ENCODE measurements around the gene DARS1.
A peak's percentile ranks its signal among the peaks of the same experiment; 100 is the strongest.

The DARS1 gene

DNA sequence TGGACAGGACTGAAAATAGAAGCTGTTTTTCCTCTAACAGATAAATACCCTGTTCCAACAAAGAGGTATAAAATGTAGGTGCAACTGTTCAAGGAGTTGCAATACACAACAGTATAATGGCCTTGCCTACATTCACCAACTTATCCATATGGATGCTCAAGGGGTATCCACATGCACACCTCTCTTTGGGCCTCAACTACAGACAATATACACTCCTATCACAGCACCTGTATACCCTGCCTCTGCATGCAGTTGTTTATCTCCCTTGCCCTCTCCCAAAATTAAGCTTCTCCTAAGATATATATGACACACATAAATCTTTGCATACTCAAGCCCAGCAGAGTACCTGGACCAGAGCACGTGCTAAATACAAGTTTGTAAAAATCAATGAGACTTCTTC, 37.3 kb downstream of the DARS1 start:
- no peak for DNase-seq (ENCODE audit: low read depth in 1 of 2, low spot score in 1 of 2)

DNA sequence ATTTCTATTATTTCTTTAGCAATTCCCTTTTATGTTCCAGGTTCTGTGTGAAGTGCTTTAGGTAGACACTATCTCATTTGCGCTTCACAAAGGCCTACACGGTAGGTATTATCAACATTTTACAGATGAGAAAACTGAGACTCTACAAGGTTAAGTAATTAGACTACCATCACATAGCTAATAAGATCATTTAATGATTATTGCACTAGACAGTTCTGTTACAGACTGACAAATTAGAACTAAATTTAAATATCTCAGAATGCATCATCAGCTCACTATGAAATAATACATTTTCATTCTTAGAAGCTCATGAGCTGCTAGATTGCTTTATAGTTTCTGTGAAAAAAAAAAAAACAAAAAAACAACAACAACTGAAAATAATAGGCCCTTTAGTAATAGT, 37.9 kb downstream of the DARS1 start:
- no peak for DNase-seq (ENCODE audit: low read depth in 1 of 2, low spot score in 1 of 2)

DNA sequence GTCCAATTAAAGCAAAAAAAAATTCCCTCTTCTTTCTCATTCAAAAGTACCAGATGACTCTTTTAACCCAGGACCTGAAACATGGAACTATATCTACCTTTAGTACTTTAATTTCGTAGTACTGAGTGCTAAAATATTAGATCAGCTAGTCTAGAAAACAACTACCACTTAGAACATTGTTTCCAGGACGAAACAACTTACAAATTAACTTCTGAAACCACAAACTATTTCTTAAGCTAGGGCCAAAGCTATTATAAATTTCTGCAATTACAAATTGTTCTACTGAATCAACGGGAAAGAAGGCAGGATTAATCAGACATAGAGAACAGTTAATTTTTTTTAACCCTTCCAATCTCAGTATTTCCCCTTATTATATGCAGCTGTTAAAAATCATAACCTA, 39.9 kb downstream of the DARS1 start:
- DNase-seq (ENCODE audit: low read depth in 1 of 2, low spot score in 1 of 2) = no peak

DNA sequence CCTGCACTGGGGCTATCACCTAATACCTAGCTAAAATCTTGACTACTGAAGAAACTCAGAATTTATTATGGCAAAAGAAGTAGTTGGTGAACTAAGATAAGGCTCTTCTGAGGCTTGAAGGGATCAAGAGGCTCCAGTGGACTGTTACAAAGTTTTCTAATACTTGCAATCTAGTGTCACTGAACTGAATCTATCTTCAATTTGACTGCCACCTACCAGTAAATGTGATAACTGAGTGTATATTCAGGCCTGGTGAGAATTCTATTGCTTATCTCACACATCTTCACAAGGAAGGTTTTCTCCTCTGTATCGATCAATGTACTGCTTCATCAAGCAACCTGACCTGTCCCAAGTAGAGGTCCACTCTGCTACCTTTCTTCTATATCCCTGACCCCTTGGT, 40.8 kb downstream of the DARS1 start:
- no peak for DNase-seq (ENCODE audit: low read depth in 1 of 2, low spot score in 1 of 2)

DNA sequence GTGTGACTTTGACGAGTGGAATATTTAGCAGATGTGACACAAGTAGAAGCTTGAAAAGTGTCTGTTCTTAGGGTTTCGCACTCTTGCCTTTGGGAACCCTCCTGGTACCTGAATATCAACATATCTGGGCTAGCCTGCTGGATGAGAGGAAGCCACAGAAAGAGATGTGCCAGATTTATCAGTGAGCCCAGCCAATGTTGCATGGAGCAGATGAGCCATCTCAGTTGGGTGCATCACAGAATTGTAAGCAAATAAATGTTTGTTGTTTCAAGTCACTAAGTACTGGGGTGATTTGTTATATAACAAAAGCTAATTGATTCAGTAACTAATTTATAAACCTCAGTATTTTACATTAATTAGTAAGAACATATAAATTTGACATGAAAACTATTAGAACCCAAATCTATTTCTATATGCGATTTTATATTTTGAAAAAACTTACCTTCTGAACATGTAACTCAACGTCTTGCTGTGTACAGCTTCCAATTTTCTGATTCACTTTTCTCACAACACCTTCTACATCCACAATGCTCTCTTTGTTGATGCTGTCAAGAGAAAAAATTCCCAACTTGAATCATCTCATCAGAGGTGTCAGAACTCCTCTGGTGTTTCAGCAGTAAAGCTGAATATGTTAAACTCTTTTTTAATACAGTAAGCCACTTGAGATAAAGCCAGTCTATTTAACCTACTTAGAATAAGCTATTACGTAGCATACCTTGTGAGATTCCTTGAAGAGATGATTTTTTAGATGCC, 42.3 kb downstream of the DARS1 start:
- no peak for DNase-seq (ENCODE audit: low read depth in 1 of 2, low spot score in 1 of 2)

DNA sequence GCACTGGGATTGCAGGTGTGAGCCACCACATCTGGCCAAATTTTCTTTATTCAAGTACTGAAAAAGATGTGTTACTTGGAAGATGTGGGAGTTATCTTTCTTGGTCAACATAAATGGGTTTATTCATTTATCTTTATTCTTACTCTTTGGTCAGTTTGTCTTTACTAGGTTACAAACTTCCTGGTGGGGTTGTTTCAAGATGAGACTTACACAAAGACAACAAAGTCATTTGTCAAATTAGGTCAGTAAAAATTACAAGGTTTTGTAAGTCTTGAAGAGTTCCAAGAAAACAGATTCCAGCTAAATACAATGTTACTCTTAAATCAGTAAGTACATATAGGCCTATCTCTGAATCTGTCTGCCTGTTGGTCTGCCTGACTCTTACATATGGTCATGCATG, 48.9 kb downstream of the DARS1 start:
- DNase-seq (ENCODE audit: low read depth in 1 of 2, low spot score in 1 of 2) = no peak

DNA sequence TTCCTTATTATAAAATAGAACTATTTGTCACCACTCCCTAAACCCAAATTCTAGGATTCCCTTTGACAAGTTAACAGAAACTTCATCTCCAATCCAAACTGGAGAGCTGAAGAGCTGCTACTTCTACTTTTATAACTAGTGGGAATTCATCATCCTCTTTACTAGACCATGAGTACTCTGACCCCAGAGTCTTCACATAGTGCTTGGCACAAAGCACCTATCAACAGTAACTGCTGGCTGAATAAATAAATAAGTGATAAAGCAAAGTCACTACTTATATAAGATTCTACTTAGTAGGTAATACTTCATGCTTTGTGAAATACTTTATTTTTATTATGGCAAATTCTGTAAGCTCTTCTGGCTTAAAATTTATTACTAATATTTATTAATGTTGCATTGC, 49.5 kb downstream of the DARS1 start:
- DNase-seq (ENCODE audit: low read depth in 1 of 2, low spot score in 1 of 2) = no peak

DNA sequence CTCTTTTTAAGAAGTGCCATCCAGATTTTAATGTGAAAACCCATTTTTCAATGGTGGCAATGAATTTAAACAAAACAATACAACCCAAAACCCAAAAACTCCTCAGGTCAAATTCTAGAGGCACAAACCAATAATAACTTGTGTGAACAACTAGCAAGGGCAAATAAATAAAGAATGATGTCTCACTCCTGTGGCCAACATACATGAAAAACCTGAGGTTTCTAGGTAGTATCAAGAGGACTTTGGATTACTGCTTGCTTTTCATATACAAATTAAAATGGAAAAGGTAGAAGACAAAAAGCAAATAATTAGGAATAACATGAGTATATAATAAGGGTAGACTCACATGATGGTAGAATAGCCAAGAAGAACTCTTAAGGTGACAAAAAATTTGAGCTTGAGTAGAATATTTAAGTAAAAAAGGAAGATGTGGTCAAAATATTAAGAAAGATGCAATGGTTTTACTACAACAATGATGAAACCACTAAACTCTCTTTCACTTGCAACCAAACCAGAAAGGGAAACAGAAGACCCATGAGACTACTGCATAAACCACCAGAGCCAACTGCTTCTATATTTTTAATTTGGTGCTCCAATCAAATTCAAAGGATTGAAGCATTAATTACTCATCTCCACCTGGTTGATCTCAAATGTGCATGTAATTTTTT, 53.5 kb downstream of the DARS1 start:
- no peak for DNase-seq (ENCODE audit: low read depth in 1 of 2, low spot score in 1 of 2)

DNA sequence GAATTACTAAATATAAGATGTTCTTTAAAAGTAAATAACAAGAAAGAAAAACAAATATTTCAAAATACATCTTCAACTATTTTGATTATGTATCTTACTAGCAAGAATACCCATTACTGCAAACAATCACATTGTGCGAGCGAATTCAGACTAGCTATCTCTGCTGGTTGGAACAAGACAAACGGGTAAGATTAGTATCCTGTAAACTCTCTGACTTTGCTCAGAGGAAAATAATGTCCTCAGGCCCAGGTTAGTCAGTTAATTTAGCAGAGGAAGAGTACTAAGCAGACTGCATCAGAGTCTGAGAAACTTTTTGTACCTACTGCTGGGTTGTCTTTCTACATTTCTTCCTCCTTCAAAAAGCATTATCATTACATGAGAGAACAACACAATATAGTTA, 58.8 kb downstream of the DARS1 start:
- DNase-seq (ENCODE audit: low read depth in 1 of 2, low spot score in 1 of 2) = no peak

DNA sequence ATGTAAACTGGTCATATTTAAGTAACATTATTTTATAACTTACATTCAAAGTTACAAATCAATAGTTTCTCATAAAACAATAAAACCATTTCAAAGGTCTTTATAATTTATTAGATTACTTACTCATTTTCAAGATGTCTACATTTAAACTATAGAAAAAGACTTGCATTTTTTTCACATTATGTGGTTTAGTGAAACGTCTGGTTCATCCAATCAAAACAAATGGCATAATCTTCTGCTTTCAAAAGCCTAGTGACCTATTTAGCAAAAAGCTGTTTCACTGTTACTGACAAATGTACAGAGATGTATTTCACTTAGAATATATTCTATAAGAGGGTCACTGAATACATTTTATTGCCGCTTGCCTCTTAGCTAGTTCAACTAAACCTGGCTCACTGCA, 59.9 kb downstream of the DARS1 start:
- DNase-seq (ENCODE audit: low read depth in 1 of 2, low spot score in 1 of 2) = no peak

DNA sequence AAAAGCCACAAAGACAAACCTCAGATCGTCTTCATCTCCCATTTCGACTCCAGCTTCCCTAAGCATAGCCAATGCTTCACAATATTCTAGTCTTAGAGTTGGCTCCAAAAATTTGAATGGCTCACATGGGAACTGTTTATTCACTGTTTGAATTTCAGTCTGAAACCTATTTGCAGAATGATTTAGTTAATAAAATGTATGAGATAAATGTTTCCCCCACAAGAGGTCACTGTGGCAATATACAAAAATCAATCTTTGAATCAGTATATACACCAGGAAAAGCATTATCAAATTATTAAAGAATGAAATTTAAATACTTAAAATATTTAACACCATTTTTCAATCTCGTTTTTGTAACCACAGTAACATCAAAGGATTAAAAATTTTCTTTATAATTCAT, 69.2 kb downstream of the DARS1 start:
- DNase-seq (ENCODE audit: low read depth in 1 of 2, low spot score in 1 of 2) = peak in 1 of 2 donors; percentile 6

DNA sequence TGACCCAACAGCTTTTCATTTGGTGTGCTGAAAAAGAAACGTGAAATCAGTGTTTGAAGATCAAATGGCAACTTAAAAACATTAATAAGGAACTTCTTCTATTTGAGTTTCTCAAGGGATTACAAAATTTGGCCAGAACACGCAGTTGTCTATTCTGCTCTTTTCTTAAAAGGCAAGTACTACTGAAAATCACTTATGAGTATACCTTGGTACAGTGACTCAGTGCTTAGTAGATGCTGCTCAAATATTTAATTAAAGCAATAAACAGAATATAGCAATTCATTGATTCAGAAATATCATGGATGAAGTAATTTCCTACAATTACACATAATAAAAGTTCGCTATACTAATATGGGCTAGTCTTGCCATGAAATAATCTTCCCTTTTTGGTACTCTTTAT, 70.9 kb downstream of the DARS1 start:
- DNase-seq (ENCODE audit: low read depth in 1 of 2, low spot score in 1 of 2) = no peak

DNA sequence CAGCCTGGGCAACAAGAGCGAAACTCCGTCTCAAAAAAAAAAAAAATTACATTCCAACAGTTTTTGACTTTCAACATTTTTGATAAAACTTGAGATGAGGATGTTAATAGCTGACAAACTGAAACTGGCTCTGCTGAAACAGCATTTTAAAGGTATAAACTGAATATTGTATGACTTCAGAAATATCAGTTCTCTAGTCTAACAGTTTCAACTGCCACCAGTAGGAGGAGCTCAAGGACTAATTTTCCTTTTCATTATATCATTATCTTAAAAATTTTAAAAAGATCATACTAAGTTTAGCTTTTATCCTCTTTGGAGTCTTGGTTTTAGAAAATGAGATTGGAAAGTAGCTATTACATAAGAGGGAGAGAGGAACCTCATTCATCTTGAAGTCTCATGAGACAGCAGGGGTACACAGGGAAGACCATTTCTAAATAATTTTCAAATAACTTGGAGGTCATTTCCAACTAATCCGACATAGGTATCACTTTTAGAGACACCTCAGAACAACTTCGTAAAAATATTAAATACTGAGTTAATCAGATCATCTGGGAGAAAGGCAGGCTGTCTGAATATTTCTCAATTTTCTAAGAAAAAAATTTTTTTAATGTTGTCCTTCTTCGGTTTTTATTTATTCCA, 71.6 kb downstream of the DARS1 start:
- DNase-seq (ENCODE audit: low read depth in 1 of 2, low spot score in 1 of 2) = peak in 1 of 2 donors; percentile 46

DNA sequence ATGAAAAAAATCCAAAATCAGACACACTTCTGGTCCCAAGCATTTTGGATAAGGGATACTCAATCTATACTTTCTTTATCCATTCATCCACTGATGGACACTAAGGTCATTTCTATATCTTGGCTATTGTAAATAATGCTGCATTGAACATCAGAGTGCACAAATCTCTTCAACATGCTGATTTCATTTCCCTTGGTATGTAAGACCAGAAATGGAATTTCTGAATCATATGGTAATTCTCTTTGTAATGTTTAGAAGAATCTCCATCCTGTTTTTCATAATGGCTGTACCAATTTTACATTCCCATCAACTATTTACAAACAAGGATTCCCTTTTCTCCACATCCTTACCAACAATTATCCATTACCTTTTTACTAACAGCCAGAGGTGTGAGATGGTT, 75.5 kb downstream of the DARS1 start:
- no peak for DNase-seq (ENCODE audit: low read depth in 1 of 2, low spot score in 1 of 2)

DNA sequence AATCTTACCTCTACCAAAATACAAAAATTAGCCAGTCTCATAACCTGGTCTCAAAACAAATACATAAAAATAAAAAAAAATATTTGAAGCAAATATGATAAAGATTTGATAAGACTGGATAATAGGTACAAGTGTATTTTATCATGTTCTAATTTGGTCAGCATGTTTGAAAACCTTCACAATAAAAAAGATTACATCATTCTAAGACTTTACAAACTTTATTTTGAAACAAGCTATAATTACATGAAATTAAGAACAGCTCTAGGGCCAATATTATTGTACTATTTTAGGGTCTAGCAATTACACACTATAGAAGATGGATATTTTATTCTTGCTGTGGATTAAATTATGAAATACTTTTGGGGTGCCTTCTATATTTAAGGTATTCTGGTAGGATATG, 79.7 kb downstream of the DARS1 start:
- no peak for DNase-seq (ENCODE audit: low read depth in 1 of 2, low spot score in 1 of 2)

DNA sequence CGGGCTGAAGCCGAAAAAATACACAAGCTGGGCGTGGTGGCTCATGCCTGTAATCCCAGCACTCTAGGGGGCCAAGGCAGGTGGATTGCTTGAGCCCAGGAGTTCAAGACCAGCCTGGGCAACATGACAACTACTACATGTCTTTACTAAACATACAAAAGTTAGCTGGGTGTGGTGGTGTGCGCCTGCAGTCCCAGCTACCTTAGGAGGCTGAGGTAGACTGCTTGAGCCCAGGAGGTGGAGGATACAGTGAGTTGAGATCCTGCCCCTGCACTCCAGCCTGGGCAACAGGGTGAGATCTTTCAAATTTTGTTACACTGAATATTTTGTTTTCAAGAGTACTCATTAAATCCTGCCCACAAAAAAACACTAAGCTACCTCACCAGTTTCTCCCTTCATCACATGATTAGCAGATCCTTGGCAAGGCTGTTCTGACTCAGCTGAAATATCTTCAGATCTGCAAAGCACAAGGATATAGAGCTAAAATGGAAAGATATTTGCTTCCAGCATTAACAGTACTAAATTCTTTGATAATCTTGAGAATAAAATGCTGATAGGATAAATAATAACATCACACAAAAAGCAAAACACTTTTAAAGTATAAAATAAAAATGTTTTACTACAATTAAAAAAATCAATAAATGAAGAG, 81.0 kb downstream of the DARS1 start:
- DNase-seq (ENCODE audit: low read depth in 1 of 2, low spot score in 1 of 2) = no peak

DNA sequence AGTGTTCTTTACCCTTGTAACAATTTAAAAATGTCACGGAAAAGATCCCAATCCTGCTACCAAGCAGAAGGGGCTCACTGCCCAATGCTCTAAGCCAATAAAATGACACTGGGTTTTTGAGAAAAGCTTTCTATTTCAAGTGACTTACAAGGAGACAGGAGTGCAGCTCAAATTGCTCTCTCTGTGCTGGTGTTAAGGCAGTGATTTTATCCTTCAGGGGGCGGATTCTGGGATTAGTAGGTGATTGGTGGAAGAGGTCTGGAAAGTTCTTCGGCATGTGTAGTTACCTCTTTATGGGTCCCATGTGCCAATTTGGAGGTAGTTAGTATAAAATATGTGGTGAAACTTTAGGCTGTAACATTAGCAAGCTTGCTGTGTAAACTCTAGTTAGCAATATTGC, 81.8 kb downstream of the DARS1 start:
- DNase-seq (ENCODE audit: low read depth in 1 of 2, low spot score in 1 of 2) = no peak

DNA sequence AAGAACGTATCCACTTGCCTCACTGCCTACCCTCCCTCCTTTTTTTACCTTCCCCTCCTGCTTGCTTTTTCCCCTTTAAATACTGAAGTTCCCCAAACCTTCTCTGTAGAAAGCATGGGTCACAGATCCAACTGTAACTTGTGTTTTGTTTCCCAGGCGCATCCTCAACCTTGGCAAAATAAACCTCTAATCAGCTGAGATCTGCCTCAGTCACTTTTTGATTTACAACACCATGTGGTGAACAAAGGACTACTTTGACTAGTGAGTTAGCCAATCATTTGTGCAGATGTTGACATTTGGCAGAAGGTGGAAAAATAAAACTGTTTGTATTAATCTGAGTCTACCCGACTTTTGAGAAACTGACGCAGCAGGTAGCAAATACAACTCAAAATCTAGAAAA, 85.9 kb downstream of the DARS1 start:
- no peak for DNase-seq (ENCODE audit: low read depth in 1 of 2, low spot score in 1 of 2)

DNA sequence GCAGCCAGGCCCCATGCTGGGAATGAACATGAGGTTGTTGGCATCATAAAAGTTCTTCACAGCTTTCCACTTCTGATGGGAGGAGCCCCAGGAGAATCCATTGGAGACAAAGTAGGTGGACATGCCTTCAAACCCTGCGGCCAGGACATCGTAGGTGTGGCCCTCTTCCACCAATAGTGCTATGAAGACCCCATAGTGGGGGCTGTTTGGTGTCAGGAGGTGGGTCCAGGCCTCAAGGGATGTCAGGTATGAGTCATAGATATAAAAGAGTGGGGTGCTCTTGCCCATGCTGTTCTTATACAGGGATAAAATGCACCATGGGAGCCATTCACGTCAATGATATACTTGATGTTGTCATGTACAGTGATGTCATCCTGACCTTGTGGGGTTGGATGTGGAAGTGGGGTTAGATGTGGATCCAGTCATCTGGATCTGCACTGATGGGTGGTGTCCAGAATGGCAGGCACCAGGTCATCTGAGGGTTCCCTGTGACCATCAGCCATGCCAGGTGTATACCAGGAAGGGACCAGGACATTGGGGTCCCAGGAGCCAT, 87.1 kb downstream of the DARS1 start:
- DNase-seq (ENCODE audit: low read depth in 1 of 2, low spot score in 1 of 2) = no peak

DNA sequence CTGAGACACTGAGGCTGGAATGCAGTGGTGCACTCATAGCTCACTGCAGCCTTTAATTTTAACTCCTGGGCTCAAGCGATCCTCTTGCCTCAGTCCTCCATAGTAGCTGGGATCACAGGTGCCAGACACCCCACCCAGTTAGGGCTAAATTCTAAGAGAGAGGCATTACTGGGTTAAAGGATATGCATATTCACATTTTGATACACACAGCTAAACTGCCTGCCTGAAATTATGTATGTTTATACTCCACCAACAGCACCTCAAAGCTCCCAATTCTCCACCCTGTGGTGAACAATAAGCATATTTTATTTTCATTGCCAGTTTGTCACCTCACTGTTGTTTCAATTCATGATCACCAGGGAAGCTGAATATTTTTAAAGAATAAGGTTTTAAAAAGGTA, 90.5 kb downstream of the DARS1 start:
- DNase-seq (ENCODE audit: low read depth in 1 of 2, low spot score in 1 of 2) = no peak

DNA sequence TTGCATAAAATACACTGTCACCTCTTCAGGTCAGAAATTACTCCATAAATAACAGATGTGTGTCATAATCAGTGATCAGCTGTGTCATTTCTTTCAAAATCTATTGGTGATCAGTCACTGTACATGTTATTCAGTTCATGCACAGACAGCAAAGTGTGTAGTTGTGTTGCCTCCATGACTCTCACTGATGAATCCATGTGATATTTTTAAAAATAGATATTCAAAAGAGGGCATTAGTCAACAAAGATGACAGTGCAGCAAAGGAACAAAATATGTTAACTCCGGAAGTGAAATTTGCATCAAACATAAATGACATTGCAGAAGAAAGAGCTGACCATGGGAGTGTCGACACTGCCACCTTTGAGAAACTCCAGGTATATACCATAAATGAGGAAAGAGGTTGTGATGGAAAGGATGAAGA, 92.0 kb downstream of the DARS1 start:
- DNase-seq (ENCODE audit: low read depth in 1 of 2, low spot score in 1 of 2) = no peak

DNA sequence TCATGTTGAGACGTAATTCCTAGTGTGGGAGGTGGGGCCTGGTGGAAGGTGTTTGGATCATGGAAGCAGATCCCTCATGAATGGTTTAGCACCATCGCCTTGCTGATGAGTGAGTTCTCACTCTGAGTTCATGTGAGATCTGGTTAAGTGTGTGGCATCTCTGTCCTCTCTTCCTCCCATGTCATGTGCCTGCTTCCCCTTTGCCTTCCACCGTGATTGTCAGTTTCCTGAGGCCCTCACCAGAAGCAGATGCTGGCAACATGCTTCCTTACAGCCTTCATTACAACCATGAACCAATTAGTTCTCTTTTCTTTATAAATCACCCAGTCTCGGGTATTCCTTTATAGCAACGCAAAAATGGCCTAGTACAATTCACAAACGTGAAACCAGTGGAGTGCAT, 94.6 kb downstream of the DARS1 start:
- DNase-seq (ENCODE audit: low read depth in 1 of 2, low spot score in 1 of 2) = no peak

Data from activated CD4-positive, alpha-beta T cell treated with anti-CD3 and anti-CD28 coated beads, Interleukin-2, amount 50 U/mL, for 24 hours (primary cell).